MCF 10A (cell line): Measurements from ENCODE around the gene COG2. TPM values are rescaled to one million over a fixed set of nuclear protein-coding genes. Genes with fewer than 3 reads are reported as not detected.

ENCODE experiments used
- BruUV-seq: library from RNA; stranded (reverse); fragments of 400-500 nt; replicated peaks from 2 replicates; lab custom pipeline; 2021; lab: Mats Ljungman, UMichigan
- CTCF ChIA-PET: fragments of 300-600 bp; sonication (Branson Sonifier 250); formaldehyde crosslinking; extraction: SDS; loops from one replicate; lab custom pipeline; 2021; ENCODE audit warnings: antibody characterized with exemption, inconsistent platforms; lab: Yijun Ruan, JAX
- POLR2A ChIA-PET: fragments of 300-600, 350-650 bp; sonication (Branson Sonifier 250); formaldehyde crosslinking; extraction: SDS; loops from one replicate; lab custom pipeline; 2020; ENCODE audit warnings: antibody characterized with exemption, inconsistent platforms; lab: Yijun Ruan, JAX
- DNase-seq: peaks from one replicate; pipeline ENCODE4 v3.0.0-alpha.2; 2018; ENCODE audit not compliant: unreplicated experiment
- H3K27ac Mint-ChIP-seq: one replicate; pipeline ENCODE4 v1.8.0; 2022; ENCODE audit warnings: mild to moderate bottlenecking, low read depth, mixed read lengths; ENCODE audit not compliant: unreplicated experiment
- H3K27me3 Mint-ChIP-seq: one replicate; pipeline ENCODE4 v1.8.0; 2022; ENCODE audit warnings: mixed read lengths; ENCODE audit not compliant: insufficient read depth, unreplicated experiment
- H3K36me3 Mint-ChIP-seq: one replicate; pipeline ENCODE4 v1.8.0; 2022; ENCODE audit warnings: mild to moderate bottlenecking, moderate library complexity, mixed read lengths; ENCODE audit not compliant: insufficient read depth, unreplicated experiment
- H3K4me1 Mint-ChIP-seq: one replicate; pipeline ENCODE4 v1.8.0; 2022; ENCODE audit warnings: mixed read lengths; ENCODE audit not compliant: insufficient read depth, unreplicated experiment
- H3K4me3 Mint-ChIP-seq: one replicate; pipeline ENCODE4 v1.8.0; 2022; ENCODE audit warnings: mild to moderate bottlenecking, moderate library complexity, mixed read lengths; ENCODE audit not compliant: unreplicated experiment
- H3K9me3 Mint-ChIP-seq: one replicate; pipeline ENCODE4 v1.8.0; 2022; ENCODE audit warnings: mixed read lengths; ENCODE audit not compliant: unreplicated experiment
- CTCF ChIP-seq: fragments of 200-600 bp; IDR thresholded peaks from one replicate; pipeline ENCODE4 v1.8.0; 2022; ENCODE audit warnings: antibody characterized with exemption, mild to moderate bottlenecking; ENCODE audit not compliant: unreplicated experiment
- intact Hi-C: fragments of 100-400 bp; cut with micrococcal nuclease; formaldehyde crosslinking; loops from 2 replicates; pipeline ENCODE4 v1.14.1; 2022
- total RNA-seq: library from RNA; stranded (reverse); gene quantifications from 2 replicates; pipeline ENCODE4 v1.2.3, GENCODE V29; 2022

The COG2 gene
- total RNA-seq, 1 experiment from 2014 or later = 46.7 TPM

GRCh38 chr1:230633469-230633868 lies 8.8 kb upstream of the COG2 start:
- no peak for DNase-seq
- TF ChIP-seq CTCF = no peak
- no peaks in the 10 kb centered on the region for H3K9me3 Mint-ChIP-seq
- POLR2A ChIA-PET = interaction anchor here (0.6 to 1.0 kb wide), 4 partner anchors 10 to 262 kb away, joined by 3 to 4 read pairs (median 4); no protein-coding TSS in a partner anchor
- intact Hi-C loops = loop anchor here (2.0 to 5.0 kb wide), 2 partner anchors 345 to 969 kb away; partner anchors contain the start of genes ARV1 and TTC13
- CTCF ChIA-PET = interaction anchor here (0.6 to 3.1 kb wide), 6 partner anchors 9 to 85 kb away, joined by 3 to 15 read pairs (median 4); partner anchors contain the start of gene COG2
- no peak overlapping the region for H3K27ac Mint-ChIP-seq
- H3K27me3 Mint-ChIP-seq = peaks cover 28% of the 10 kb centered on the region
- no peak overlapping the region for H3K4me3 Mint-ChIP-seq
- BruUV-seq = no TSS peak
- H3K4me1 Mint-ChIP-seq = no peaks in the 10 kb centered on the region
- H3K36me3 Mint-ChIP-seq = no peaks in the 10 kb centered on the region

- Mint-ChIP-seq H3K27ac (no peak overlapping the region), H3K4me3 (no peak overlapping the region), H3K9me3 (no peaks in the 10 kb centered on the region), H3K36me3 (no peaks in the 10 kb centered on the region), H3K4me1 (no peaks in the 10 kb centered on the region), H3K27me3 (peaks cover 37% of the 10 kb centered on the region)
- ChIA-PET POLR2A (interaction anchor here (1.0 kb wide), 2 partner anchors 9 to 21 kb away, joined by 3 to 4 read pairs; no protein-coding TSS in a partner anchor), CTCF (interaction anchor here (0.6 to 3.1 kb wide), 5 partner anchors 8 to 282 kb away, joined by 3 to 15 read pairs (median 3); partner anchors contain the start of gene COG2)
- no peak for TF ChIP-seq CTCF
- BruUV-seq = no TSS peak
- intact Hi-C loops = loop anchor here (5.0 kb wide), 1 partner anchor 968 kb away; no protein-coding TSS in a partner anchor
- no peak for DNase-seq
These were observed 7.9 kb upstream of the COG2 start for GRCh38 chr1:230634384-230634783.

- BruUV-seq = no TSS peak
- intact Hi-C loops = no loop called here
- TF ChIP-seq CTCF = no peak
These were observed 5.6 kb upstream of the COG2 start for GRCh38 chr1:230636575-230637148.

GRCh38 chr1:230639714-230640209 lies 2.5 kb upstream of the COG2 start:
- no peak overlapping the region for H3K4me3 Mint-ChIP-seq
- H3K27ac Mint-ChIP-seq = no peak overlapping the region
- BruUV-seq = no TSS peak
- no peaks in the 10 kb centered on the region for H3K36me3 Mint-ChIP-seq
- H3K9me3 Mint-ChIP-seq = no peaks in the 10 kb centered on the region
- POLR2A ChIA-PET = no interaction called here
- CTCF ChIA-PET = interaction anchor here (0.6 to 1.2 kb wide), 2 partner anchors 133 to 138 kb away, joined by 3 read pairs; no protein-coding TSS in a partner anchor
- no peak for TF ChIP-seq CTCF
- intact Hi-C loops = no loop called here
- DNase-seq = no peak
- H3K27me3 Mint-ChIP-seq = peaks cover 43% of the 10 kb centered on the region
- H3K4me1 Mint-ChIP-seq = peaks cover 9% of the 10 kb centered on the region

More at GRCh38 chr1:230636575-230637148, 5.6 kb upstream of the COG2 start:
- peaks cover 43% of the 10 kb centered on the region for H3K27me3 Mint-ChIP-seq
- DNase-seq = no peak
- ChIA-PET POLR2A (no interaction called here), CTCF (no interaction called here)
- H3K27ac Mint-ChIP-seq = no peak overlapping the region
- H3K9me3 Mint-ChIP-seq = no peaks in the 10 kb centered on the region
- H3K36me3 Mint-ChIP-seq = no peaks in the 10 kb centered on the region
- no peaks in the 10 kb centered on the region for H3K4me1 Mint-ChIP-seq
- no peak overlapping the region for H3K4me3 Mint-ChIP-seq
